K562 (cell line): ENCODE data around the gene PSPH. TPM values are rescaled to one million over a fixed set of nuclear protein-coding genes. Genes with fewer than 3 reads are reported as not detected.

ENCODE experiments used
- CC2D1A ChIP-seq: fragments of 450-650 bp; IDR thresholded peaks from 2 replicates; pipeline ENCODE4 v1.6.1; 2017; ENCODE audit warnings: mild to moderate bottlenecking
- FOXK2 ChIP-seq, 2 experiments: fragments of 450-650 bp; IDR thresholded peaks in 1 of 2; conservative IDR thresholded peaks in 1 of 2; 2 replicates each; pipeline ENCODE4 v1.6.1; 2016; ENCODE audit warnings: low read depth in 2 of 2, mild to moderate bottlenecking in 1 of 2
- GATAD2A ChIP-seq: fragments of 450-650 bp; IDR thresholded peaks from 2 replicates; pipeline ENCODE4 v1.6.1; 2017
- KDM2B ChIP-seq: fragments of 250-450 bp; sonication (Bioruptor Pico); IDR thresholded peaks from 2 replicates; pipeline ENCODE4 v1.8.0; 2021; ENCODE audit warnings: mild to moderate bottlenecking, moderate library complexity
- MCM7 ChIP-seq, 2 experiments: fragments of 450-650 bp; IDR thresholded peaks; 2 replicates each; pipeline ENCODE4 v1.6.1; 2016 to 2018
- REST ChIP-seq, 2 experiments: fragments of 450-650 bp; formaldehyde crosslinking in 1 of 2; IDR thresholded peaks; 2 replicates each; pipeline versions ENCODE4 v1.4.0 to v1.6.1; 2014 to 2020; ENCODE audit warnings: mild to moderate bottlenecking in 2 of 2, borderline replicate concordance in 1 of 2, low read depth in 1 of 2
- polyA plus RNA-seq, 8 experiments: library from polyadenylated mRNA; depleted of rRNA in 4 of 8; stranded (reverse) in 5 of 8; unstranded in 3 of 8; fragments of >200 nt; fragmentation: Nextera tagmentation in 2 of 8; fragmentation: Illumina TruSeq in 1 of 8; extraction: Ambion mirVana in 2 of 8; extraction: Trizol in 1 of 8; gene quantifications; 2 replicates each; pipeline versions ENCODE4 v1.2.1 to v1.2.3, GENCODE V29; 2011 to 2014; ENCODE audit warnings: inconsistent platforms in 1 of 8, missing spikeins in 1 of 8
- total RNA-seq, 7 experiments: library from RNA; depleted of rRNA in 6 of 7; stranded (reverse); fragments of >200 nt in 6 of 7; fragmentation: Illumina TruSeq in 2 of 7; extraction: Trizol in 2 of 7; gene quantifications; 2 replicates each; pipeline versions ENCODE4 v1.2.1 to v1.2.3, GENCODE V29; 2011 to 2021; ENCODE audit warnings: low replicate concordance in 1 of 7
- TF ChIP-seq, protein P1 (sequence below): sonication (generic); formaldehyde crosslinking; IDR thresholded peaks from 2 replicates; pipeline ENCODE4 v1.9.0; 2022; ENCODE audit warnings: mild to moderate bottlenecking, missing genetic modification reagents

Gene PSPH
- total and polyA plus RNA-seq, 9 of the 15 experiments (the other 6 are each of a cell fraction or from before 2014, with no cell fraction given): 6.3 to 46.8 (median 20.2) TPM

- TF ChIP-seq CC2D1A (no peak), REST (IDR thresholded peaks at IDR 0.05; ENCODE audit: borderline replicate concordance) (no peak), REST (CRISPR knock-in tag; IDR thresholded peaks at IDR 0.05; ENCODE audit: low read depth) (0 out of 2 replicates have a peak, but pooled peaks have one; percentile 28), GATAD2A (peak; percentile 81), FOXK2 (conservative IDR thresholded peaks at IDR 0.05 in 1 of 2, IDR thresholded peaks at IDR 0.05 in 1 of 2; ENCODE audit: low read depth in 2 of 2) (peak in 1 of 2 experiments; percentile 23; a peak in 1 of 4 replicates), KDM2B (CRISPR knock-in tag) (no peak), MCM7 (IDR thresholded peaks at IDR 0.05) (no peak)
- TF ChIP-seq, protein P1, sequence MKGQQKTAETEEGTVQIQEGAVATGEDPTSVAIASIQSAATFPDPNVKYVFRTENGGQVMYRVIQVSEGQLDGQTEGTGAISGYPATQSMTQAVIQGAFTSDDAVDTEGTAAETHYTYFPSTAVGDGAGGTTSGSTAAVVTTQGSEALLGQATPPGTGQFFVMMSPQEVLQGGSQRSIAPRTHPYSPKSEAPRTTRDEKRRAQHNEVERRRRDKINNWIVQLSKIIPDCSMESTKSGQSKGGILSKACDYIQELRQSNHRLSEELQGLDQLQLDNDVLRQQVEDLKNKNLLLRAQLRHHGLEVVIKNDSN (CRISPR knock-in tag): peak; percentile 68; the same call in 1 of the 2 replicates
- TF ChIP-seq, all 486 proteins: peak for 143
These were observed at the start of gene PSPH, which contains the start of gene CCT6A (continued) for GRCh38 chr7:56051339-56052191.
